ENCODE data around the gene PRKCG.
"Not testable (repeated sequence)": the region's sequence is repeated elsewhere in the genome, so short reads cannot be mapped to it uniquely, and the experiment has no call there.

Gene PRKCG

GRCh38 chr19:53945998-53946397, 64.0 kb downstream of the PRKCG start:
- no peak for DNase-seq

GRCh38 chr19:53947624-53948023, 65.6 kb downstream of the PRKCG start:
- no peak for DNase-seq

- DNase-seq: not testable (repeated sequence)
Measured at GRCh38 chr19:53948611-53949010, 66.6 kb downstream of the PRKCG start.

- no peak for DNase-seq
Measured at GRCh38 chr19:53951436-53951835, 69.4 kb downstream of the PRKCG start.

GRCh38 chr19:53951947-53952346, 70.0 kb downstream of the PRKCG start:
- DNase-seq: no peak

- DNase-seq: no peak
Measured at GRCh38 chr19:53953383-53953782, 71.4 kb downstream of the PRKCG start.

Measured in fibroblast of upper back skin (primary cell).